Keratinocyte (primary cell): Measurements from ENCODE around the gene FKBP5. TPM values are rescaled to one million over a fixed set of nuclear protein-coding genes. Genes with fewer than 3 reads are reported as not detected.

Experiments used
- DNase-seq: peaks from one replicate; pipeline ENCODE4 v3.0.0-alpha.2; 2011; ENCODE audit warnings: low read depth, missing footprints, low spot score
- FAIRE-seq: peaks from 2 replicates; lab custom pipeline; 2011; peaks lifted over from hg19 to GRCh38; lab: Jason Lieb, UNC
- H2AFZ ChIP-seq: 2 replicates; pipeline ENCODE4 v1.6.0; 2012; ENCODE audit warnings: low read length, control low read depth, inconsistent platforms; ENCODE audit not compliant: control insufficient read depth
- H3K27ac ChIP-seq: 2 replicates; pipeline ENCODE4 v1.5.1; 2011; ENCODE audit warnings: low read length; ENCODE audit not compliant: control insufficient read depth, insufficient read depth
- H3K27me3 ChIP-seq: 3 replicates; pipeline ENCODE4 v1.6.0; 2011; ENCODE audit warnings: low read length; ENCODE audit not compliant: control insufficient read depth, insufficient read depth; ENCODE audit errors: extremely low read depth
- H3K36me3 ChIP-seq, 2 experiments: 2 replicates in 1 of 2; 3 replicates in 1 of 2; pipeline ENCODE4 v1.5.1; 2011; ENCODE audit warnings: low read length in 2 of 2, mild to moderate bottlenecking in 1 of 2; ENCODE audit not compliant: control insufficient read depth in 2 of 2, insufficient read depth in 2 of 2; ENCODE audit errors: extremely low read depth in 1 of 2
- H3K4me1 ChIP-seq: 3 replicates; pipeline ENCODE4 v1.5.1; 2011; ENCODE audit warnings: low read length; ENCODE audit not compliant: control insufficient read depth, insufficient read depth; ENCODE audit errors: extremely low read depth
- H3K4me2 ChIP-seq: 3 replicates; pipeline ENCODE4 v1.6.0; 2011; ENCODE audit warnings: low read depth, low read length; ENCODE audit not compliant: control insufficient read depth, insufficient read depth; ENCODE audit errors: extremely low read depth
- H3K4me3 ChIP-seq, 3 experiments: fragments of 200-600 bp in 1 of 3; sonication (generic) in 1 of 3; 2 replicates in 2 of 3; 3 replicates in 1 of 3; pipeline ENCODE4 v1.5.1; 2011 to 2016; ENCODE audit warnings: low read length in 3 of 3, mild to moderate bottlenecking in 3 of 3, control low read depth in 2 of 3, inconsistent platforms in 1 of 3, low read depth in 1 of 3, mixed read lengths in 1 of 3, mixed run types in 1 of 3, moderate library complexity in 1 of 3; ENCODE audit not compliant: control insufficient read depth in 2 of 3, insufficient read depth in 2 of 3; ENCODE audit errors: extremely low read depth in 1 of 3
- H3K79me2 ChIP-seq: 2 replicates; pipeline ENCODE4 v1.6.0; 2012; ENCODE audit warnings: low read length; ENCODE audit not compliant: control insufficient read depth, insufficient read depth
- H3K9ac ChIP-seq: 3 replicates; pipeline ENCODE4 v1.6.0; 2011; ENCODE audit warnings: low read length; ENCODE audit not compliant: control insufficient read depth, insufficient read depth; ENCODE audit errors: extremely low read depth
- H3K9me1 ChIP-seq: 3 replicates; pipeline ENCODE4 v1.6.0; 2011; ENCODE audit warnings: low read length; ENCODE audit not compliant: control insufficient read depth, insufficient read depth; ENCODE audit errors: extremely low read depth
- H3K9me3 ChIP-seq: 2 replicates; pipeline ENCODE4 v1.5.1; 2012; ENCODE audit warnings: low read depth, low read length; ENCODE audit not compliant: control insufficient read depth
- H4K20me1 ChIP-seq: 3 replicates; pipeline ENCODE4 v1.6.0; 2011; ENCODE audit warnings: low read length; ENCODE audit not compliant: control insufficient read depth, insufficient read depth; ENCODE audit errors: extremely low read depth
- EZH2 ChIP-seq: IDR thresholded peaks from one replicate; pipeline ENCODE4 v1.6.1; 2012; ENCODE audit warnings: inconsistent platforms, mild to moderate bottlenecking, low read length, moderate library complexity
- dilution Hi-C: fragments of 300-500 bp; cut with MboI; formaldehyde crosslinking; loops from one replicate; pipeline ENCODE4 v1.7.0; 2020; ENCODE audit warnings: low sequenced_read_pairs; ENCODE audit not compliant: extremely low pct_ligation_motif_present
- polyA plus RNA-seq, 5 experiments: library from polyadenylated mRNA; depleted of rRNA in 3 of 5; stranded (reverse) in 3 of 5; stranded (forward) in 1 of 5; unstranded in 1 of 5; fragments of >200 nt; gene quantifications; 1 replicate in 1 of 5; 2 replicates in 3 of 5; 3 replicates in 1 of 5; pipeline versions ENCODE4 v1.2.1 to v1.2.3, GENCODE V29; 2011 to 2012; ENCODE audit warnings: missing spikeins in 2 of 5, low read depth in 1 of 5, low replicate concordance in 1 of 5
- TF ChIP-seq, protein P1 (sequence below), 3 experiments: IDR thresholded peaks in 1 of 3; conservative IDR thresholded peaks in 1 of 3; optimal IDR thresholded peaks in 1 of 3; 2 replicates in 2 of 3; 3 replicates in 1 of 3; pipeline versions ENCODE3 to v1.5.1; 2011; ENCODE audit warnings: low read length in 3 of 3, mild to moderate bottlenecking in 3 of 3, moderate library complexity in 2 of 3, control low read depth in 1 of 3, inconsistent platforms in 1 of 3; ENCODE audit not compliant: insufficient read depth in 2 of 3; ENCODE audit errors: extremely low read depth in 1 of 3

Gene FKBP5
- polyA plus RNA-seq, 1 donor (not counting 4 experiments of a cell fraction or from before 2014, with no cell fraction given) = 88.3 TPM

DNA sequence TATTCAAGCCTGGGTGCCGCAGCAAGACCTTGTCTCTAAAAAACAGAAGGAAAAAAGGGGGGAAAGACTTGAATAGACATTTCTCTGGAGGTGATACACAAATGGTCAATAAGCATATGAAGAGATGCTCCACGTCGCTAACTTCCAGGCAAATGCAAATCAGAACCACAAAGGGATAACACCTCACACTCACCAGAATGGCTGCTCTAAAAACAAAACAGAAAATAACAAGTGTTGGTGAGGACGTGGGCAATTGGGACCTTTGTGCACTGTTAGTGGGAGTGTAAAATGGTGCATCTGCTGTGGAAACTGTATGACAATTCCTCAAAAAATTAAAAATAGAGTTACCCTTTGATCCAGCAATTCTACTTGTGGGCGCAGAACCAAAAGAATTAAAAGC is 127.6 kb downstream of the FKBP5 start:
- Histone ChIP-seq H2AFZ (no peak overlapping the region), H3K27ac (no peak overlapping the region), H3K27me3 (peaks cover 15% of the 10 kb centered on the region), H3K9me1 (no peaks in the 10 kb centered on the region), H3K4me3 (no peak overlapping the region), H3K4me1 (no peaks in the 10 kb centered on the region), H3K79me2 (no peaks in the 10 kb centered on the region), H3K36me3 (no peaks in the 10 kb centered on the region), H4K20me1 (no peaks in the 10 kb centered on the region), H3K9ac (no peak overlapping the region), H3K4me2 (no peak overlapping the region), H3K9me3 (no peaks in the 10 kb centered on the region)
- DNase-seq (no peak), FAIRE-seq (no peak)
- dilution Hi-C loops = loop anchor here (25.0 kb wide), 1 partner anchor 176 kb away; the partner anchor contains the start of gene ARMC12
- no peak for TF ChIP-seq EZH2
- TF ChIP-seq, protein P1, sequence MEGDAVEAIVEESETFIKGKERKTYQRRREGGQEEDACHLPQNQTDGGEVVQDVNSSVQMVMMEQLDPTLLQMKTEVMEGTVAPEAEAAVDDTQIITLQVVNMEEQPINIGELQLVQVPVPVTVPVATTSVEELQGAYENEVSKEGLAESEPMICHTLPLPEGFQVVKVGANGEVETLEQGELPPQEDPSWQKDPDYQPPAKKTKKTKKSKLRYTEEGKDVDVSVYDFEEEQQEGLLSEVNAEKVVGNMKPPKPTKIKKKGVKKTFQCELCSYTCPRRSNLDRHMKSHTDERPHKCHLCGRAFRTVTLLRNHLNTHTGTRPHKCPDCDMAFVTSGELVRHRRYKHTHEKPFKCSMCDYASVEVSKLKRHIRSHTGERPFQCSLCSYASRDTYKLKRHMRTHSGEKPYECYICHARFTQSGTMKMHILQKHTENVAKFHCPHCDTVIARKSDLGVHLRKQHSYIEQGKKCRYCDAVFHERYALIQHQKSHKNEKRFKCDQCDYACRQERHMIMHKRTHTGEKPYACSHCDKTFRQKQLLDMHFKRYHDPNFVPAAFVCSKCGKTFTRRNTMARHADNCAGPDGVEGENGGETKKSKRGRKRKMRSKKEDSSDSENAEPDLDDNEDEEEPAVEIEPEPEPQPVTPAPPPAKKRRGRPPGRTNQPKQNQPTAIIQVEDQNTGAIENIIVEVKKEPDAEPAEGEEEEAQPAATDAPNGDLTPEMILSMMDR (optimal IDR thresholded peaks at IDR 0.05 in 1 of 3, IDR thresholded peaks at IDR 0.05 in 1 of 3, conservative IDR thresholded peaks at IDR 0.05 in 1 of 3; ENCODE audit: extremely low read depth in 1 of 3, insufficient read depth in 2 of 3, low read length in 3 of 3) = no peak

DNA sequence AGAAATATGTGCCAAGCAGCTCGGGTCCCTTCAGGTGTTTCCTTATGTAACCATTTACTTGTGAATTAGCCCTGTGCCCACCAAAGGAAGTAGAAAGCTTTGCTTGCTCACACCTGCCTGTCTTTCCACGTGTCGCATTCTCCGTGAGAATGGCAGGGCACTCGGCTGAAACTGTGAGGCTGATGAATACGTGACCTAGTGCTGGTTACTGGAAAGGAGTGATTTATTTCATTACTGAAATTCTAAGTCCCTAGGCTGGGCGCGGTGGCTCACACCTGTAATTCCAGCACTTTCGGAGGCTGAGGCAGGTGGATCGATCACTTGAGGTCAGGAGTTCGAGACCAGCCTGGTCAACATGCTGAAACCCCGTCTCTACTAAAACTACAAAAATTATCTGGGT is 130.1 kb downstream of the FKBP5 start:
- no peaks in the 10 kb centered on the region for H3K9me1 ChIP-seq
- DNase-seq (no peak), FAIRE-seq (no peak)
- no peaks in the 10 kb centered on the region for H3K36me3 ChIP-seq
- H4K20me1 ChIP-seq = no peaks in the 10 kb centered on the region
- no peaks in the 10 kb centered on the region for H3K27me3 ChIP-seq
- no peaks in the 10 kb centered on the region for H3K4me1 ChIP-seq
- no peaks in the 10 kb centered on the region for H3K9me3 ChIP-seq
- H3K9ac ChIP-seq = no peak overlapping the region
- dilution Hi-C loops = loop anchor here (25.0 kb wide), 1 partner anchor 179 kb away; the partner anchor contains the start of gene ARMC12
- H3K79me2 ChIP-seq = no peaks in the 10 kb centered on the region
- no peak overlapping the region for H2AFZ ChIP-seq
- TF ChIP-seq, protein P1 (optimal IDR thresholded peaks at IDR 0.05 in 1 of 3, IDR thresholded peaks at IDR 0.05 in 1 of 3, conservative IDR thresholded peaks at IDR 0.05 in 1 of 3; ENCODE audit: extremely low read depth in 1 of 3, insufficient read depth in 2 of 3, low read length in 3 of 3) = no peak
- TF ChIP-seq EZH2 = no peak
- no peak overlapping the region for H3K4me2 ChIP-seq
- H3K4me3 ChIP-seq = no peak overlapping the region
- no peak overlapping the region for H3K27ac ChIP-seq
